Peyer's patch (tissue), 4 donors: Measurements from ENCODE around the gene PLEKHH3. TPM values are rescaled to one million over a fixed set of nuclear protein-coding genes. Genes with fewer than 3 reads are reported as not detected.

ENCODE experiments used
- DNase-seq, 3 donors: peaks; one replicate each; pipeline ENCODE4 v3.0.0-alpha.2; 2017 to 2019
- H3K27ac ChIP-seq, 4 donors: fragments of 200-600 bp; sonication (generic); one replicate each; pipeline ENCODE4 v1.5.1; 2016 to 2019
- H3K27me3 ChIP-seq, 2 donors: fragments of 200-600 bp; sonication (generic); one replicate each; pipeline ENCODE4 v1.5.1; 2019
- H3K36me3 ChIP-seq, 3 donors: fragments of 200-600 bp; sonication (generic); one replicate each; pipeline ENCODE4 v1.5.1; 2016 to 2019
- H3K4me1 ChIP-seq, 4 donors: fragments of 200-600 bp; sonication (generic); one replicate each; pipeline ENCODE4 v1.5.1; 2016 to 2019
- H3K4me3 ChIP-seq, 4 donors: fragments of 200-600 bp; sonication (generic); 1 replicate in 3 of 4; 2 replicates in 1 of 4; pipeline ENCODE4 v1.5.1; 2016 to 2019; ENCODE audit warnings: mild to moderate bottlenecking in 1 of 4
- H3K9me3 ChIP-seq, 4 donors: fragments of 200-600 bp; sonication (generic); one replicate each; pipeline ENCODE4 v1.5.1; 2016 to 2019; ENCODE audit warnings: mild to moderate bottlenecking in 1 of 4
- CTCF ChIP-seq, 6 experiments: fragments of 450-650 bp in 4 of 6; fragments of 200-600 bp in 2 of 6; sonication (generic) in 1 of 6; IDR thresholded peaks; one replicate each; pipeline ENCODE4 v1.5.1; 2017 to 2019; ENCODE audit warnings: antibody characterized with exemption in 6 of 6, mild to moderate bottlenecking in 3 of 6, moderate library complexity in 1 of 6
- POLR2A ChIP-seq, 2 donors: fragments of 450-650 bp; IDR thresholded peaks; one replicate each; pipeline ENCODE4 v1.5.1; 2017; ENCODE audit warnings: antibody characterized with exemption in 2 of 2, mild to moderate bottlenecking in 2 of 2, moderate library complexity in 2 of 2
- total RNA-seq, 4 donors: library from RNA; depleted of rRNA; stranded (reverse); fragments of >200 nt; gene quantifications; one replicate each; pipeline ENCODE4 v1.1.0, GENCODE V29; 2016

PLEKHH3 gene
- total RNA-seq, 4 donors from 2014 or later, result 3.5 to 14.0 (median 10.8) TPM

- peak overlapping the region; percentile 17 to 63 (median 32) for H3K27ac ChIP-seq
- TF ChIP-seq CTCF (IDR thresholded peaks at IDR 0.05), result no peak
- no peak for TF ChIP-seq POLR2A (IDR thresholded peaks at IDR 0.05)
- H3K27me3 ChIP-seq, result no peaks in the 10 kb centered on the region
- peaks cover 0 to 4% (median 0%) of the 10 kb centered on the region in 4 donors for H3K4me1 ChIP-seq
- H3K9me3 ChIP-seq, result no peaks in the 10 kb centered on the region
- H3K36me3 ChIP-seq, result no peaks in the 10 kb centered on the region
- H3K4me3 ChIP-seq, result peak overlapping the region in 2 of 4 donors; percentile 5 to 33
- DNase-seq, result peak in 1 of 3 donors; percentile 49
Observed at GRCh38 chr17:42653179-42654124, 23.3 kb downstream of the PLEKHH3 start.

DNA sequence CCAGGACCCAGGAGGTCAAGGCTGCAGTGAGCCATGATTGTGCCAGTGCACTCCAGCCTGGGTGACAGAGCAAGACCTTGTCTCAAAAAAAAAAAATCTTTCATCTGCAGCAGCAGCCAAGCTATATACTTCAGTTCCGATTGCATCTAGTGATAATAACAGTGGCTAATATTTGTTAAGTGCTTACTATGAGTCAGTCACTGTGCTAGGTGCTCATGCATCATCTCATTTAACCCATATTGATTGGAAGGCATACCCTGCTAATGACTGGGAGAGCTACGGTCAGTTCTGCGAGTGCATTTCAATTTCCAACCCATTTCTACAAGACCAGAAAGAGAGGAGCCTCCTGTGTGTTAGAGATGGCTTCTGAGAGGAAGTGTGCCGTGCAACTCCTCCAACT is 25.4 kb downstream of the PLEKHH3 start:
- H3K36me3 ChIP-seq, result no peaks in the 10 kb centered on the region
- peaks cover 0 to 4% (median 0%) of the 10 kb centered on the region in 4 donors for H3K4me1 ChIP-seq
- no peak for DNase-seq
- no peak overlapping the region for H3K4me3 ChIP-seq
- TF ChIP-seq CTCF (IDR thresholded peaks at IDR 0.05) (no peak), POLR2A (IDR thresholded peaks at IDR 0.05) (no peak)
- H3K27ac ChIP-seq, result no peak overlapping the region
- H3K9me3 ChIP-seq, result no peaks in the 10 kb centered on the region
- H3K27me3 ChIP-seq, result no peaks in the 10 kb centered on the region

DNA sequence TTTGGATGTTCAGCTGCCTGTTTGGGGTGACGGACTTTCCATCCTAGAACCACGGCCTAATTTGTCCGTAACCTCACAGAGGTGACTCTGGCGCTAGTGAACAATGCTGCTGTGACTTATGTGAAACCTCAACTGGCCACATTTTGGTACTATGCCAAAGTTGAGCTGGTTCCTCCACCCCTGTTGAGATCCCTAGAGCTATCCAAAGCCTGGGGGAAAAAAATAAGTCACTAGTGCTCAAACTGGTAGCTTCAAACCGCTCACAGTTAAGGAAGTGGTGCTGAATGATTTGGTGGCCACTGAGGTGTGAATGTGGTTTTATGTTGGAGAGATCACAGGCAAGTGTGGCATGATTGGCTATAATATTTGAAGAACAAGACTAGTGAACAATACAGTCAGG is 29.0 kb downstream of the PLEKHH3 start:
- H3K4me3 ChIP-seq, result no peak overlapping the region
- H3K27ac ChIP-seq, result no peak overlapping the region
- no peaks in the 10 kb centered on the region for H3K27me3 ChIP-seq
- no peaks in the 10 kb centered on the region for H3K9me3 ChIP-seq
- H3K4me1 ChIP-seq, result no peaks in the 10 kb centered on the region
- no peaks in the 10 kb centered on the region for H3K36me3 ChIP-seq
- DNase-seq, result no peak
- TF ChIP-seq POLR2A (IDR thresholded peaks at IDR 0.05) (no peak), CTCF (IDR thresholded peaks at IDR 0.05) (no peak)

DNA sequence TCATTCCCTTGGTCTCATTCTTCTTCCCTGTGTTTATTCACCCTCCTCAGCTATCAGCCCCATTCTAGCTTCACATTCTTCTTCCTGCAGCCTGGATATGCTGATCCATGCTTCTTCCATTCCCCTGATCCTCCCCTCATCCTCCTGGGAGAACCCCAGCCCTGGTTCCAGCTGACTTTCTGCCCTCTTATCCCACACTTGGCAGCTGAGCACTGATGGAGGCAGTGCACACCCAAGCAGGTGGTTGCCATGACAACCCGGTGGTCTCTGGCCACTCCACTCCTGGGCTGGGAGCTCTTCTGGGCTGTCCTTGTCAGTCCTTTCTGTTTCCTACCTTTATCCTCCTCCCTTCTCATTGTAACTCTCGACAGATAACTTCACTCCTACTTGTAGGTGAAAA is 34.5 kb downstream of the PLEKHH3 start:
- H3K4me3 ChIP-seq, result no peak overlapping the region
- no peaks in the 10 kb centered on the region for H3K4me1 ChIP-seq
- no peaks in the 10 kb centered on the region for H3K9me3 ChIP-seq
- no peak for TF ChIP-seq CTCF (IDR thresholded peaks at IDR 0.05)
- no peak for TF ChIP-seq POLR2A (IDR thresholded peaks at IDR 0.05)
- no peaks in the 10 kb centered on the region for H3K27me3 ChIP-seq
- no peak overlapping the region for H3K27ac ChIP-seq
- H3K36me3 ChIP-seq, result no peaks in the 10 kb centered on the region
- DNase-seq, result no peak

GRCh38 chr17:42640121-42640520 is 36.7 kb downstream of the PLEKHH3 start:
- no peaks in the 10 kb centered on the region for H3K9me3 ChIP-seq
- TF ChIP-seq POLR2A (IDR thresholded peaks at IDR 0.05) (no peak), CTCF (IDR thresholded peaks at IDR 0.05) (no peak)
- H3K4me1 ChIP-seq, result no peaks in the 10 kb centered on the region
- no peaks in the 10 kb centered on the region for H3K27me3 ChIP-seq
- no peak overlapping the region for H3K4me3 ChIP-seq
- H3K36me3 ChIP-seq, result no peaks in the 10 kb centered on the region
- DNase-seq, result no peak
- H3K27ac ChIP-seq, result no peak overlapping the region
